ENCODE results near the gene NRAP. TPM values are rescaled to one million over a fixed set of nuclear protein-coding genes. Genes with fewer than 3 reads are reported as not detected.

The NRAP gene
- total RNA-seq, 4 donors from 2014 or later: not detected

DNA sequence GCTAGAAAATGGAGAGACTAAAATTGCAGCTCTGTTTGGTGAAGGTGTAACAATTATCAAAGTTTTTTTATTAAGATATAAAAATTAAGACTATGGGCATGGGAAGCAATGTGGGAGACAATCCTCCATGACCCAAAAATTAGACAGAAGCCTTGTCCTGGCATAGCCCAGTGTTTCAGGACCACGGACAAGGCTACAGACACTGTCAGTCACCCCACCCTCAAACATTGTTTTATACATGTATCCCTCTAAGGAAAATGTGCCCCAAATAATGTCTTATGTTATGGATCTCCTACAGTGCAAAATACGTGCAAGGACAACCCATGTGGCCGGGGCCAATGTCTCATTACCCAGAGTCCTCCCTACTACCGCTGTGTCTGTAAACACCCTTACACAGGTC is 87.0 kb downstream of the NRAP start:
- Histone ChIP-seq H3K27me3 (no peaks in the 10 kb centered on the region), H3K27ac (no peak overlapping the region), H3K4me1 (no peaks in the 10 kb centered on the region), H3K4me3 (replicated peaks in 1 of 3) (no peak overlapping the region), H3K36me3 (no peaks in the 10 kb centered on the region), H3K9me3 (no peaks in the 10 kb centered on the region)
- intact Hi-C loops (cut with DNase I): no loop called here
- no peak for DNase-seq
- no peak for TF ChIP-seq POLR2A (IDR thresholded peaks at IDR 0.05)
- TF ChIP-seq, protein P1, sequence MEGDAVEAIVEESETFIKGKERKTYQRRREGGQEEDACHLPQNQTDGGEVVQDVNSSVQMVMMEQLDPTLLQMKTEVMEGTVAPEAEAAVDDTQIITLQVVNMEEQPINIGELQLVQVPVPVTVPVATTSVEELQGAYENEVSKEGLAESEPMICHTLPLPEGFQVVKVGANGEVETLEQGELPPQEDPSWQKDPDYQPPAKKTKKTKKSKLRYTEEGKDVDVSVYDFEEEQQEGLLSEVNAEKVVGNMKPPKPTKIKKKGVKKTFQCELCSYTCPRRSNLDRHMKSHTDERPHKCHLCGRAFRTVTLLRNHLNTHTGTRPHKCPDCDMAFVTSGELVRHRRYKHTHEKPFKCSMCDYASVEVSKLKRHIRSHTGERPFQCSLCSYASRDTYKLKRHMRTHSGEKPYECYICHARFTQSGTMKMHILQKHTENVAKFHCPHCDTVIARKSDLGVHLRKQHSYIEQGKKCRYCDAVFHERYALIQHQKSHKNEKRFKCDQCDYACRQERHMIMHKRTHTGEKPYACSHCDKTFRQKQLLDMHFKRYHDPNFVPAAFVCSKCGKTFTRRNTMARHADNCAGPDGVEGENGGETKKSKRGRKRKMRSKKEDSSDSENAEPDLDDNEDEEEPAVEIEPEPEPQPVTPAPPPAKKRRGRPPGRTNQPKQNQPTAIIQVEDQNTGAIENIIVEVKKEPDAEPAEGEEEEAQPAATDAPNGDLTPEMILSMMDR (IDR thresholded peaks at IDR 0.05): no peak
- WGBS, 2 donors: 67 to 70% methylated on average over 4 of the region's 4 CpGs

DNA sequence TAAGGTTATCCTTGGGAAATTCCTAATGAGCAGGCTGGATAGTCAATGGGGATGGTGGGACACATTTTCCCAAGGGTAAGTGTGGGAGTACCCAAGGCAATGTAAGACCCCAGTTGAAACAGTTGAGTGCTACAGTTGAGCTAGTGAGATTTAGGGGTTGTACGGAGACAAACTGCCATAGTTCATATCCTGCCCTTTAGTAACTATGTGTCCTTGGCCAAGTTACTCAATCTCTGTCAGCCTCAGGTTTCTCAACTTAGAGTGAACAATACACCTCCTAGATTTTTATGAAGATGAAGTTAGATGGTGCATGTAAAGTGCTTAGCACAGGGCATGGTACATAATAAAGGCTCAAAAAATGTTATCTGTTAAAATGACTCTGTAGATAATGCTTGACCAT is 90.5 kb downstream of the NRAP start:
- DNase-seq: no peak
- H3K36me3 ChIP-seq: no peaks in the 10 kb centered on the region
- no peak overlapping the region for H3K4me3 ChIP-seq (replicated peaks in 1 of 3)
- no peaks in the 10 kb centered on the region for H3K9me3 ChIP-seq
- no peak for TF ChIP-seq POLR2A (IDR thresholded peaks at IDR 0.05)
- no peak overlapping the region for H3K27ac ChIP-seq
- intact Hi-C loops (cut with DNase I): no loop called here
- 86 to 90% methylated on average over 1 of the region's 1 CpG for WGBS, 2 donors
- H3K4me1 ChIP-seq: no peaks in the 10 kb centered on the region
- H3K27me3 ChIP-seq: no peaks in the 10 kb centered on the region

DNA sequence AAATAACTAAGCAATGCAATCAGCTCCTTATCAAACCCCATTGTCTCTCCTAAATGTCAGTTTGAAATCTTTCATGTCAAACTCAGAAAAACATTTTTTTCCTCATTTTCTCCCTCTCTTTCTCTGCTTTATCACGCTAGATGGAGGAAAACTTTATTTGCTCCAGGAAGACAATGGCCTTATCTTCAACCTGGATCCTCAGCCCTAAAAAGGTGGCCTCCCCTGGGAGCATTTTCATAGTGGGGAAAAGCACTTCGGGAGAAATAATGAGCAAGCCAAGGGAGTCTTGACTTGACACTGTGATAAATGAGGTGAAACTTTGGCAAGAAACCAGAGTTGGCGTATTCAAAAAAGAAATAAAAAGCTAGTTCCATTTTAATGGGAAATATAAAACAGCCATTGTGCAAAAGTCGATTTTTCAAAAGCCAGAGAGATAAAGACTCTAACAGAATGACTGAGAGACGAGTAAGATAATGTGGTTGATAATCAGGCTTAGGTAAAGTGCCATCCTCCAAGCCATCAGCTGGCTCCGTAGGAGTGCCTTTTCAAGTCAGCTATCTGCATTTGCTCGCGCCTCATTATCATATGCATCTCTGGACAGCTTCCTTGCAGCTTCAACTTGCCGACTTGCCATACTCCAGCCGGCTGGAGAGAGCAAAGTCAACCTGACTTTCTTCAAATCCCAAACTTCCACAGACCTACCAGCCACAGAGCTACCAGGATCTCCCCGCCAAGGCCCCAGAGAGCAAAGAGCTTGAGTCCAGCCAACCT is 91.1 kb downstream of the NRAP start:
- no peak for TF ChIP-seq POLR2A (IDR thresholded peaks at IDR 0.05)
- TF ChIP-seq, protein P1 (IDR thresholded peaks at IDR 0.05): no peak
- Histone ChIP-seq H3K4me1 (no peaks in the 10 kb centered on the region), H3K36me3 (no peaks in the 10 kb centered on the region), H3K4me3 (replicated peaks in 1 of 3) (no peak overlapping the region), H3K9me3 (no peaks in the 10 kb centered on the region), H3K27ac (no peak overlapping the region), H3K27me3 (no peaks in the 10 kb centered on the region)
- intact Hi-C loops (cut with DNase I): no loop called here
- 37 to 39% methylated on average over 11 of the region's 11 CpGs for WGBS, 2 donors
- DNase-seq: no peak

DNA sequence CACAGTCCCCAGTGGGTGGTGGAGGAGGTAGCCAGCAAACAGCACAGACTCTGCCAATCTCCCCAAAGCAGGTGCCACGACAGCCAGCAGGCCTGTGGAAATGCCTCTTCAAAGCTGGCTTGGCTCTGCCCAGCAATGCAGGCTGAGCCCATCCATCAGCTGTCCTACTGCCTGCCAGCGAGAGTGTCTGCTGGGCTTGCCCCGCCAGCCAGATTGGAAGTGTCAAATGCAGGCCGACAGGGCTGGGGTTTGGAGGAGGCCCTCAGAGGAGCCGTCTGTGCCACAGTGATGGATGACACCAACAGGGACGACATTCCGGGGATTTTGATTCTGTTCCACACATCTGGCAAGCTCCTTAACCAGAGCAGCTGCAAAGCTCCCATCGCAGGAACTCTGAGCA is 94.3 kb downstream of the NRAP start:
- Histone ChIP-seq H3K36me3 (no peaks in the 10 kb centered on the region), H3K4me1 (no peaks in the 10 kb centered on the region), H3K27me3 (no peaks in the 10 kb centered on the region), H3K27ac (no peak overlapping the region), H3K9me3 (no peaks in the 10 kb centered on the region), H3K4me3 (replicated peaks in 1 of 3) (no peak overlapping the region)
- 75 to 77% methylated on average over 8 of the region's 8 CpGs for WGBS, 2 donors
- DNase-seq: no peak
- intact Hi-C loops (cut with DNase I): no loop called here
- TF ChIP-seq, protein P1 (IDR thresholded peaks at IDR 0.05): no peak
- TF ChIP-seq POLR2A (IDR thresholded peaks at IDR 0.05): no peak

DNA sequence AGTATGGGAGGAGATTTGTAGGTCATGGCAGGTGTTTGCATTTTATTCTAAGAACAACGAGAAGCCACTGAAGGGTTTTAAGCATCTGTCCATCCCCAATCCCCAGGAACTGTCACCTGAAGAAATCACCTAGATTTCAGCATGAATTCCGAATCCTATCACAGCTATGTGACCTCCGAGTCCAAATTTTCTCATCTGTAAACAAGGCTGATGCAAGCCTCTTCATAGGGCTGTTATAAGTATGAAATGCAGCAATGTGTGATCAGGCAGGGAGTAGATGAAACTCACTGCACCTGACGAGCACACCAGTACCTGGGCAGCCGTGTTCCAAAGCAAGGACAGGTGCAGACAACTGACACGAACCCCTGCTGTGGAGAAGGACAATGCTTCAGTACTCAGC is 97.0 kb downstream of the NRAP start:
- H3K9me3 ChIP-seq: no peaks in the 10 kb centered on the region
- no peak overlapping the region for H3K4me3 ChIP-seq (replicated peaks in 1 of 3)
- no peaks in the 10 kb centered on the region for H3K36me3 ChIP-seq
- no peak for DNase-seq
- H3K4me1 ChIP-seq: peaks cover 2 to 3% of the 10 kb centered on the region in 2 donors
- no peaks in the 10 kb centered on the region for H3K27me3 ChIP-seq
- TF ChIP-seq, protein P1 (IDR thresholded peaks at IDR 0.05): no peak
- TF ChIP-seq POLR2A (IDR thresholded peaks at IDR 0.05): no peak
- H3K27ac ChIP-seq: no peak overlapping the region
- WGBS, 2 donors: 65 to 77% methylated on average over 5 to 6 of the region's 6 CpGs
- intact Hi-C loops (cut with DNase I): no loop called here

All from thyroid gland (tissue), 4 donors.